ENCODE data around the gene PDZD2. TPM values are rescaled to one million over a fixed set of nuclear protein-coding genes. Genes with fewer than 3 reads are reported as not detected.

PDZD2 gene
- total RNA-seq, 4 donors from 2014 or later, result 6.2 to 21.4 (median 11.8) TPM

- H3K27me3 ChIP-seq, result no peaks in the 10 kb centered on the region
- H3K4me3 ChIP-seq, result no peak overlapping the region
- peaks cover 0 to 5% of the 10 kb centered on the region in 2 donors for H3K4me1 ChIP-seq
- no peaks in the 10 kb centered on the region for H3K9me3 ChIP-seq
- TF ChIP-seq CTCF (IDR thresholded peaks at IDR 0.05), result no peak
- no peak overlapping the region for H3K27ac ChIP-seq
- DNase-seq, result no peak
- H3K36me3 ChIP-seq, result no peaks in the 10 kb centered on the region
- intact Hi-C loops (cut with DNase I; ENCODE audit: low total_unique reads), result no loop called here
These were observed 354.4 kb downstream of the PDZD2 start for GRCh38 chr5:31993165-31993961.

GRCh38 chr5:31995006-31995405, 356.1 kb downstream of the PDZD2 start:
- intact Hi-C loops (cut with DNase I; ENCODE audit: low total_unique reads), result no loop called here
- TF ChIP-seq POLR2A (IDR thresholded peaks at IDR 0.05) (no peak), CTCF (IDR thresholded peaks at IDR 0.05) (no peak)

GRCh38 chr5:31995714-31996113, 356.8 kb downstream of the PDZD2 start:
- TF ChIP-seq POLR2A (IDR thresholded peaks at IDR 0.05), result no peak
- no peak for TF ChIP-seq CTCF (IDR thresholded peaks at IDR 0.05)
- no peaks in the 10 kb centered on the region for H3K36me3 ChIP-seq
- intact Hi-C loops (cut with DNase I; ENCODE audit: low total_unique reads), result no loop called here
- H3K27me3 ChIP-seq, result no peaks in the 10 kb centered on the region
- no peaks in the 10 kb centered on the region for H3K4me1 ChIP-seq
- no peak overlapping the region for H3K27ac ChIP-seq
- DNase-seq, result no peak
- H3K9me3 ChIP-seq, result no peaks in the 10 kb centered on the region
- no peak overlapping the region for H3K4me3 ChIP-seq

More at GRCh38 chr5:31995006-31995405, 356.1 kb downstream of the PDZD2 start:
- Histone ChIP-seq H3K4me3 (no peak overlapping the region), H3K36me3 (no peaks in the 10 kb centered on the region), H3K4me1 (peaks cover 0 to 3% of the 10 kb centered on the region in 2 donors), H3K27ac (no peak overlapping the region), H3K9me3 (no peaks in the 10 kb centered on the region), H3K27me3 (no peaks in the 10 kb centered on the region)
- no peak for DNase-seq

- H3K36me3 ChIP-seq, result no peaks in the 10 kb centered on the region
- no peak overlapping the region for H3K4me3 ChIP-seq
- H3K27me3 ChIP-seq, result no peaks in the 10 kb centered on the region
- no peak for DNase-seq
- H3K27ac ChIP-seq, result no peak overlapping the region
- intact Hi-C loops (cut with DNase I; ENCODE audit: low total_unique reads), result no loop called here
- H3K9me3 ChIP-seq, result no peaks in the 10 kb centered on the region
- TF ChIP-seq CTCF (IDR thresholded peaks at IDR 0.05), result no peak
- TF ChIP-seq POLR2A (IDR thresholded peaks at IDR 0.05), result no peak
- H3K4me1 ChIP-seq, result no peaks in the 10 kb centered on the region
These were observed 358.0 kb downstream of the PDZD2 start for GRCh38 chr5:31996909-31997308.

- TF ChIP-seq CTCF (IDR thresholded peaks at IDR 0.05) (no peak), POLR2A (IDR thresholded peaks at IDR 0.05) (no peak)
- DNase-seq, result no peak
- Histone ChIP-seq H3K36me3 (no peaks in the 10 kb centered on the region), H3K4me1 (no peaks in the 10 kb centered on the region), H3K27ac (no peak overlapping the region), H3K9me3 (no peaks in the 10 kb centered on the region), H3K4me3 (no peak overlapping the region), H3K27me3 (no peaks in the 10 kb centered on the region)
- intact Hi-C loops (cut with DNase I; ENCODE audit: low total_unique reads), result no loop called here
These were observed 360.5 kb downstream of the PDZD2 start for GRCh38 chr5:31999470-31999869.
